ENCODE measurements around the gene URB1.

URB1 gene

DNA sequence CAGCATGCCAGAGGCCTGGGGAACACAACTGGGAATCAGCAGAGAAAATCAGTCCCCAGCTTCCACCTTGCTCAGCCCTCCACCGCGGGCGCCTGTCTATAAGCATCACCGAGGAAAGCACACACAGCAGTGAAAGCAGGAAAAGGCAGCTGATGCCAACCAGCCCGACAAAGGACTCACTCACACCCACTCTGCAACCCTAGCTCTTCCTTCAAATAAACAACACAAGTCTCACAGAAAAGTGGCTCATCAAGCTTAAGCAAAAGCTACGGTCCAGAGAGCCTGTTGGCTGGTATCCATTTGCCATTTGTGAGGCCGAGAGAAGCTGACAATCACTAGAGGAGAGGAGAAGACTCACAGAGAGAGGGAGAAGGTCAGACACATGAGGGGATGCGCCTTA, 67.1 kb downstream of the URB1 start:
- H3K36me3 ChIP-seq (ENCODE audit: control insufficient read depth in 2 of 2, insufficient read depth in 1 of 2, low read length in 2 of 2): peaks cover 24 to 78% of the 10 kb centered on the region in 2 experiments
- TF ChIP-seq ZNF274 (IDR thresholded peaks at IDR 0.05; ENCODE audit: low read length): no peak
- no peak for TF ChIP-seq ZNF274 (tag by site-specific recombination; IDR thresholded peaks at IDR 0.05; ENCODE audit: borderline replicate concordance)
- no peak for TF ChIP-seq REPIN1 (tag by site-specific recombination; IDR thresholded peaks at IDR 0.05; ENCODE audit: low read depth)
- TF ChIP-seq ZNF548 (tag by site-specific recombination; IDR thresholded peaks at IDR 0.05): no peak
- no peak for TF ChIP-seq ZNF335 (tag by site-specific recombination; conservative IDR thresholded peaks at IDR 0.05)
- TF ChIP-seq, protein P1, sequence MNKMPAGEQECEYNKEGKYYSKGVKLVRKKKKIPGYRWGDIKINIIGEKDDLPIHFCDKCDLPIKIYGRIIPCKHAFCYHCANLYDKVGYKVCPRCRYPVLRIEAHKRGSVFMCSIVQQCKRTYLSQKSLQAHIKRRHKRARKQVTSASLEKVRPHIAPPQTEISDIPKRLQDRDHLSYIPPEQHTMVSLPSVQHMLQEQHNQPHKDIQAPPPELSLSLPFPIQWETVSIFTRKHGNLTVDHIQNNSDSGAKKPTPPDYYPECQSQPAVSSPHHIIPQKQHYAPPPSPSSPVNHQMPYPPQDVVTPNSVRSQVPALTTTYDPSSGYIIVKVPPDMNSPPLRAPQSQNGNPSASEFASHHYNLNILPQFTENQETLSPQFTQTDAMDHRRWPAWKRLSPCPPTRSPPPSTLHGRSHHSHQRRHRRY (tag by site-specific recombination; IDR thresholded peaks at IDR 0.05): no peak
- no peak for TF ChIP-seq KLF1 (tag by site-specific recombination; IDR thresholded peaks at IDR 0.05)
- TF ChIP-seq, protein P2, sequence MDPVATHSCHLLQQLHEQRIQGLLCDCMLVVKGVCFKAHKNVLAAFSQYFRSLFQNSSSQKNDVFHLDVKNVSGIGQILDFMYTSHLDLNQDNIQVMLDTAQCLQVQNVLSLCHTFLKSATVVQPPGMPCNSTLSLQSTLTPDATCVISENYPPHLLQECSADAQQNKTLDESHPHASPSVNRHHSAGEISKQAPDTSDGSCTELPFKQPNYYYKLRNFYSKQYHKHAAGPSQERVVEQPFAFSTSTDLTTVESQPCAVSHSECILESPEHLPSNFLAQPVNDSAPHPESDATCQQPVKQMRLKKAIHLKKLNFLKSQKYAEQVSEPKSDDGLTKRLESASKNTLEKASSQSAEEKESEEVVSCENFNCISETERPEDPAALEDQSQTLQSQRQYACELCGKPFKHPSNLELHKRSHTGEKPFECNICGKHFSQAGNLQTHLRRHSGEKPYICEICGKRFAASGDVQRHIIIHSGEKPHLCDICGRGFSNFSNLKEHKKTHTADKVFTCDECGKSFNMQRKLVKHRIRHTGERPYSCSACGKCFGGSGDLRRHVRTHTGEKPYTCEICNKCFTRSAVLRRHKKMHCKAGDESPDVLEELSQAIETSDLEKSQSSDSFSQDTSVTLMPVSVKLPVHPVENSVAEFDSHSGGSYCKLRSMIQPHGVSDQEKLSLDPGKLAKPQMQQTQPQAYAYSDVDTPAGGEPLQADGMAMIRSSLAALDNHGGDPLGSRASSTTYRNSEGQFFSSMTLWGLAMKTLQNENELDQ (tag by site-specific recombination; IDR thresholded peaks at IDR 0.05; ENCODE audit: low read depth): no peak
- no peak for TF ChIP-seq ZNF223 (tag by site-specific recombination; IDR thresholded peaks at IDR 0.05)
- TF ChIP-seq ZNF530 (tag by site-specific recombination; IDR thresholded peaks at IDR 0.05; ENCODE audit: low read depth): no peak
- no peak for TF ChIP-seq ZNF350 (tag by site-specific recombination; IDR thresholded peaks at IDR 0.05)
- TF ChIP-seq BCL11B (tag by site-specific recombination; IDR thresholded peaks at IDR 0.05; ENCODE audit: low read depth): no peak
- no peak for TF ChIP-seq KLF8 (tag by site-specific recombination; IDR thresholded peaks at IDR 0.05)
- TF ChIP-seq OSR2 (tag by site-specific recombination; IDR thresholded peaks at IDR 0.05): no peak
- no peak for TF ChIP-seq ZNF248 (tag by site-specific recombination; IDR thresholded peaks at IDR 0.05)
- POLR2A ChIA-PET: interaction anchor here (0.7 kb wide), 1 partner anchor 9 kb away, joined by 3 read pairs; no protein-coding TSS in a partner anchor
- no peaks in the 10 kb centered on the region for H3K4me1 ChIP-seq (ENCODE audit: control insufficient read depth, insufficient read depth, low read length)
- H3K27ac ChIP-seq (ENCODE audit: extremely low read depth, low read depth, low read length): no peak overlapping the region
- H3K4me3 ChIP-seq (ENCODE audit: low read depth, low read length): no peak overlapping the region
- CTCF ChIA-PET: interaction anchor here (0.6 to 1.3 kb wide), 2 partner anchors 31 to 348 kb away, joined by 3 read pairs; no protein-coding TSS in a partner anchor
- no peaks in the 10 kb centered on the region for H3K9me3 ChIP-seq (ENCODE audit: control insufficient read depth, insufficient read depth, low read depth, low read length)

DNA sequence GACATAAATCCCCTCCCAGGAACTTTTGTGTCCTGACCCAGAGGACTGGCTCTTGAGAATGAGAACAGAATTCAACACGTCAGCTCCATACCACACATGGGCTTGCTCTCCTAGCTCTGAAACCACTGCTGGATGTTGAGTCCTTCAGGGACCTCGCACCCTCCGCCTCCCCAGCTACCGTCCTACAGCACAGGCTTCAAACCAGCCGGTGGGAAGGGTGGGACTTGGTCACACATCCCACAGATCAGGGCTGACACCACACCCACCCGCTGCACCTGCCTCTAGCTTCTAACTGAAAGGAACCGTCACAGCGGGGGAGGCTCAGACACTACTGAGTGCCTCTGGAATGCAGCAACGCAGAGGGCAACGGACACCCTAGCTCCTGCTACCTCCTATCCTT, 70.1 kb downstream of the URB1 start:
- ChIA-PET POLR2A (no interaction called here), CTCF (interaction anchor here (0.5 kb wide), 1 partner anchor 68 kb away, joined by 4 read pairs; no protein-coding TSS in a partner anchor)
- peaks cover 23 to 92% of the 10 kb centered on the region in 2 experiments for H3K36me3 ChIP-seq (ENCODE audit: control insufficient read depth in 2 of 2, insufficient read depth in 1 of 2, low read length in 2 of 2)
- no peaks in the 10 kb centered on the region for H3K9me3 ChIP-seq (ENCODE audit: control insufficient read depth, insufficient read depth, low read depth, low read length)
- H3K4me1 ChIP-seq (ENCODE audit: control insufficient read depth, insufficient read depth, low read length): no peaks in the 10 kb centered on the region
- H3K27ac ChIP-seq (ENCODE audit: extremely low read depth, low read depth, low read length): no peak overlapping the region
- H3K4me3 ChIP-seq (ENCODE audit: low read depth, low read length): no peak overlapping the region
- TF ChIP-seq ZBTB48 (tag by site-specific recombination; IDR thresholded peaks at IDR 0.05) (no peak), ZNF621 (tag by site-specific recombination; IDR thresholded peaks at IDR 0.05) (no peak), MEIS1 (CRISPR knock-in tag; IDR thresholded peaks at IDR 0.05; ENCODE audit: borderline replicate concordance) (no peak)

DNA sequence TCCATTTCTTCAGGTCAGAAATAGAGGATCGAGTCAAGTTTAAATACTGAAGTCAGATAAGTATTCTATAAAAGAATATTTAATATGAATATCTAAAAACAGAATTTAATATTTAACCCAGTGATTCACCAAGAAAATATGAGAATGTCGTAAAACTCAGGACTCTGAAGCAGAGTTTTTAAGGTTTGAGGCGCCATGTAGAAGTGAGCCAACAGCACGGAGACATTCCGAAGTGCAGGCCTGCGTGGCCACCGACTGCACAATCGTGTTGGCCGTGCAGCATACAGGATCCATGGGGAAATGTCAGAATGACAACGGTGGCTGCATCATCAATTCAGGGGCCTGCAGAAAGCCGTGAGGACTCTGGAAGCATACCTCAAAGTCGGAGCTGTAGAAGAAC, 70.7 kb downstream of the URB1 start:
- ChIA-PET POLR2A (no interaction called here), CTCF (interaction anchor here (0.5 kb wide), 1 partner anchor 67 kb away, joined by 4 read pairs; no protein-coding TSS in a partner anchor)
- Histone ChIP-seq H3K4me3 (ENCODE audit: low read depth, low read length) (no peak overlapping the region), H3K36me3 (ENCODE audit: control insufficient read depth in 2 of 2, insufficient read depth in 1 of 2, low read length in 2 of 2) (peaks cover 19 to 96% of the 10 kb centered on the region in 2 experiments), H3K9me3 (ENCODE audit: control insufficient read depth, insufficient read depth, low read depth, low read length) (no peaks in the 10 kb centered on the region), H3K27ac (ENCODE audit: extremely low read depth, low read depth, low read length) (no peak overlapping the region), H3K4me1 (ENCODE audit: control insufficient read depth, insufficient read depth, low read length) (no peaks in the 10 kb centered on the region)
- TF ChIP-seq ZNF830 (tag by site-specific recombination; IDR thresholded peaks at IDR 0.05; ENCODE audit: low read depth): no peak
- TF ChIP-seq, protein P3, sequence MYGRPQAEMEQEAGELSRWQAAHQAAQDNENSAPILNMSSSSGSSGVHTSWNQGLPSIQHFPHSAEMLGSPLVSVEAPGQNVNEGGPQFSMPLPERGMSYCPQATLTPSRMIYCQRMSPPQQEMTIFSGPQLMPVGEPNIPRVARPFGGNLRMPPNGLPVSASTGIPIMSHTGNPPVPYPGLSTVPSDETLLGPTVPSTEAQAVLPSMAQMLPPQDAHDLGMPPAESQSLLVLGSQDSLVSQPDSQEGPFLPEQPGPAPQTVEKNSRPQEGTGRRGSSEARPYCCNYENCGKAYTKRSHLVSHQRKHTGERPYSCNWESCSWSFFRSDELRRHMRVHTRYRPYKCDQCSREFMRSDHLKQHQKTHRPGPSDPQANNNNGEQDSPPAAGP (tag by site-specific recombination; IDR thresholded peaks at IDR 0.05): no peak
- no peak for TF ChIP-seq ZNF10 (tag by site-specific recombination; IDR thresholded peaks at IDR 0.05)
- TF ChIP-seq SETDB1 (IDR thresholded peaks at IDR 0.05; ENCODE audit: insufficient read length, low read length): no peak
- TF ChIP-seq HOXA7 (CRISPR knock-in tag; IDR thresholded peaks at IDR 0.05; ENCODE audit: borderline replicate concordance): no peak
- TF ChIP-seq, protein P4, sequence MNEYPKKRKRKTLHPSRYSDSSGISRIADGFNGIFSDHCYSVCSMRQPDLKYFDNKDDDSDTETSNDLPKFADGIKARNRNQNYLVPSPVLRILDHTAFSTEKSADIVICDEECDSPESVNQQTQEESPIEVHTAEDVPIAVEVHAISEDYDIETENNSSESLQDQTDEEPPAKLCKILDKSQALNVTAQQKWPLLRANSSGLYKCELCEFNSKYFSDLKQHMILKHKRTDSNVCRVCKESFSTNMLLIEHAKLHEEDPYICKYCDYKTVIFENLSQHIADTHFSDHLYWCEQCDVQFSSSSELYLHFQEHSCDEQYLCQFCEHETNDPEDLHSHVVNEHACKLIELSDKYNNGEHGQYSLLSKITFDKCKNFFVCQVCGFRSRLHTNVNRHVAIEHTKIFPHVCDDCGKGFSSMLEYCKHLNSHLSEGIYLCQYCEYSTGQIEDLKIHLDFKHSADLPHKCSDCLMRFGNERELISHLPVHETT (tag by site-specific recombination; IDR thresholded peaks at IDR 0.05): no peak
- TF ChIP-seq ZNF133 (tag by site-specific recombination; IDR thresholded peaks at IDR 0.05): no peak
- TF ChIP-seq, protein P5, sequence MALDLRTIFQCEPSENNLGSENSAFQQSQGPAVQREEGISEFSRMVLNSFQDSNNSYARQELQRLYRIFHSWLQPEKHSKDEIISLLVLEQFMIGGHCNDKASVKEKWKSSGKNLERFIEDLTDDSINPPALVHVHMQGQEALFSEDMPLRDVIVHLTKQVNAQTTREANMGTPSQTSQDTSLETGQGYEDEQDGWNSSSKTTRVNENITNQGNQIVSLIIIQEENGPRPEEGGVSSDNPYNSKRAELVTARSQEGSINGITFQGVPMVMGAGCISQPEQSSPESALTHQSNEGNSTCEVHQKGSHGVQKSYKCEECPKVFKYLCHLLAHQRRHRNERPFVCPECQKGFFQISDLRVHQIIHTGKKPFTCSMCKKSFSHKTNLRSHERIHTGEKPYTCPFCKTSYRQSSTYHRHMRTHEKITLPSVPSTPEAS (tag by site-specific recombination; IDR thresholded peaks at IDR 0.05): no peak
- TF ChIP-seq ZNF677 (tag by site-specific recombination; IDR thresholded peaks at IDR 0.05): no peak
- TF ChIP-seq BCL11B (tag by site-specific recombination; IDR thresholded peaks at IDR 0.05; ENCODE audit: low read depth): no peak

All from HEK293 (cell line).